ENCODE data around the gene SLC30A5. TPM values are rescaled to one million over a fixed set of nuclear protein-coding genes. Genes with fewer than 3 reads are reported as not detected.
A peak's percentile ranks its signal among the peaks of the same experiment; 100 is the strongest.

Gene SLC30A5
- total and polyA plus RNA-seq, 9 of the 15 experiments (the other 6 are each of a cell fraction or from before 2014, with no cell fraction given) = 22.9 to 86.8 (median 62.5) TPM

DNA sequence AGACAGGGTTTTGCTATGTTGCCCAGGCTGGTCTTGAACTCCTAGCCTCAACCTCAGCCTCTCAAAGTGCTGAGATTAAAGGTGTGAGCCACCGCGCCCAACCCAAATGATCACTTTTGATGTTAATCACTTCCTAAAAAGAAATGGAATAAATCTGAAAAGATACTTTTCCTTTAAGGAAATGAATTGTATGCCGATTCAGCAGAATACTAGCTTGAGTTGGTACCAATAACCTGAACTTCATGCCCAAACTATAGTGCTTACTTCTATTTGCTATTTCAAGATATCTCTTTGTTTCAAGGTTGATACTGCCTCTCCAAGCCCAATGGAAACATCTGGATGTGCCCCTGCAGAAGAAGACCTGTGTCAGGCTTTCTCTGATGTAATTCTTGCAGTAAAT lies 77.2 kb downstream of the SLC30A5 start (continued):
- TF ChIP-seq PRMT5 (CRISPR knock-in tag; IDR thresholded peaks at IDR 0.05) (no peak), XRCC4 (IDR thresholded peaks at IDR 0.05; ENCODE audit: extremely low read depth, insufficient read depth, insufficient read length) (no peak), NR1H2 (CRISPR knock-in tag; IDR thresholded peaks at IDR 0.05) (no peak), TCF7L2 (IDR thresholded peaks at IDR 0.05; ENCODE audit: low read depth, low read length) (no peak), ZNF316 (IDR thresholded peaks at IDR 0.05) (peak; percentile 90), PRPF4 (IDR thresholded peaks at IDR 0.05; ENCODE audit: insufficient read depth, low read depth, low read length, poor library complexity, severe bottlenecking) (no peak), LEF1 (IDR thresholded peaks at IDR 0.05) (no peak), TAF15 (IDR thresholded peaks at IDR 0.05; ENCODE audit: low read depth, low read length) (no peak), HEY1 (CRISPR knock-in tag; IDR thresholded peaks at IDR 0.05; ENCODE audit: borderline replicate concordance) (no peak), SPI1 (IDR thresholded peaks at IDR 0.05; ENCODE audit: borderline replicate concordance, low read depth, low read length) (no peak), TSC22D4 (tag; IDR thresholded peaks at IDR 0.05) (no peak), MAFK (IDR thresholded peaks at IDR 0.05; ENCODE audit: low read length) (peak; percentile 69; the same call in 1 of the 2 replicates), ZNF41 (CRISPR knock-in tag; conservative IDR thresholded peaks at IDR 0.05) (no peak), ZNF584 (CRISPR knock-in tag; IDR thresholded peaks at IDR 0.05; ENCODE audit: low read depth) (no peak), YBX1 (IDR thresholded peaks at IDR 0.05) (no peak), EP400 (IDR thresholded peaks at IDR 0.05) (no peak), TEAD2 (tag; IDR thresholded peaks at IDR 0.05) (no peak), JUNB (CRISPR knock-in tag; conservative IDR thresholded peaks at IDR 0.05) (no peak), ARID1B (IDR thresholded peaks at IDR 0.05) (no peak), ZNF79 (CRISPR knock-in tag; IDR thresholded peaks at IDR 0.05; ENCODE audit: low read depth) (no peak), ELF4 (CRISPR knock-in tag; IDR thresholded peaks at IDR 0.05) (no peak), POLR2H (tag; IDR thresholded peaks at IDR 0.05; ENCODE audit: low read depth) (no peak), SRF (CRISPR knock-in tag; IDR thresholded peaks at IDR 0.05) (no peak), CBX3 (IDR thresholded peaks at IDR 0.05; ENCODE audit: borderline replicate concordance in 1 of 2, low read length in 2 of 2) (no peak)
- TF ChIP-seq, protein P1, sequence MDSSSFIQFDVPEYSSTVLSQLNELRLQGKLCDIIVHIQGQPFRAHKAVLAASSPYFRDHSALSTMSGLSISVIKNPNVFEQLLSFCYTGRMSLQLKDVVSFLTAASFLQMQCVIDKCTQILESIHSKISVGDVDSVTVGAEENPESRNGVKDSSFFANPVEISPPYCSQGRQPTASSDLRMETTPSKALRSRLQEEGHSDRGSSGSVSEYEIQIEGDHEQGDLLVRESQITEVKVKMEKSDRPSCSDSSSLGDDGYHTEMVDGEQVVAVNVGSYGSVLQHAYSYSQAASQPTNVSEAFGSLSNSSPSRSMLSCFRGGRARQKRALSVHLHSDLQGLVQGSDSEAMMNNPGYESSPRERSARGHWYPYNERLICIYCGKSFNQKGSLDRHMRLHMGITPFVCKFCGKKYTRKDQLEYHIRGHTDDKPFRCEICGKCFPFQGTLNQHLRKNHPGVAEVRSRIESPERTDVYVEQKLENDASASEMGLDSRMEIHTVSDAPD (CRISPR knock-in tag; IDR thresholded peaks at IDR 0.05) = no peak
- TF ChIP-seq, protein P2, sequence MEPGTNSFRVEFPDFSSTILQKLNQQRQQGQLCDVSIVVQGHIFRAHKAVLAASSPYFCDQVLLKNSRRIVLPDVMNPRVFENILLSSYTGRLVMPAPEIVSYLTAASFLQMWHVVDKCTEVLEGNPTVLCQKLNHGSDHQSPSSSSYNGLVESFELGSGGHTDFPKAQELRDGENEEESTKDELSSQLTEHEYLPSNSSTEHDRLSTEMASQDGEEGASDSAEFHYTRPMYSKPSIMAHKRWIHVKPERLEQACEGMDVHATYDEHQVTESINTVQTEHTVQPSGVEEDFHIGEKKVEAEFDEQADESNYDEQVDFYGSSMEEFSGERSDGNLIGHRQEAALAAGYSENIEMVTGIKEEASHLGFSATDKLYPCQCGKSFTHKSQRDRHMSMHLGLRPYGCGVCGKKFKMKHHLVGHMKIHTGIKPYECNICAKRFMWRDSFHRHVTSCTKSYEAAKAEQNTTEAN (CRISPR knock-in tag; IDR thresholded peaks at IDR 0.05) = no peak
- TF ChIP-seq, protein P3, sequence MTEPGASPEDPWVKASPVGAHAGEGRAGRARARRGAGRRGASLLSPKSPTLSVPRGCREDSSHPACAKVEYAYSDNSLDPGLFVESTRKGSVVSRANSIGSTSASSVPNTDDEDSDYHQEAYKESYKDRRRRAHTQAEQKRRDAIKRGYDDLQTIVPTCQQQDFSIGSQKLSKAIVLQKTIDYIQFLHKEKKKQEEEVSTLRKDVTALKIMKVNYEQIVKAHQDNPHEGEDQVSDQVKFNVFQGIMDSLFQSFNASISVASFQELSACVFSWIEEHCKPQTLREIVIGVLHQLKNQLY (CRISPR knock-in tag; conservative IDR thresholded peaks at IDR 0.05) = no peak
- TF ChIP-seq, protein P4, sequence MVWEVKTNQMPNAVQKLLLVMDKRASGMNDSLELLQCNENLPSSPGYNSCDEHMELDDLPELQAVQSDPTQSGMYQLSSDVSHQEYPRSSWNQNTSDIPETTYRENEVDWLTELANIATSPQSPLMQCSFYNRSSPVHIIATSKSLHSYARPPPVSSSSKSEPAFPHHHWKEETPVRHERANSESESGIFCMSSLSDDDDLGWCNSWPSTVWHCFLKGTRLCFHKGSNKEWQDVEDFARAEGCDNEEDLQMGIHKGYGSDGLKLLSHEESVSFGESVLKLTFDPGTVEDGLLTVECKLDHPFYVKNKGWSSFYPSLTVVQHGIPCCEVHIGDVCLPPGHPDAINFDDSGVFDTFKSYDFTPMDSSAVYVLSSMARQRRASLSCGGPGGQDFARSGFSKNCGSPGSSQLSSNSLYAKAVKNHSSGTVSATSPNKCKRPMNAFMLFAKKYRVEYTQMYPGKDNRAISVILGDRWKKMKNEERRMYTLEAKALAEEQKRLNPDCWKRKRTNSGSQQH (CRISPR knock-in tag; IDR thresholded peaks at IDR 0.05) = no peak
